KOPT-K1 (cell line): ENCODE data around the gene COL6A2.
"Not testable (repeated sequence)": the region's sequence is repeated elsewhere in the genome, so short reads cannot be mapped to it uniquely, and the experiment has no call there.

Source experiments
- H3K27ac ChIP-seq: fragments of 200-600 bp; sonication (generic); 2 replicates; pipeline ENCODE4 v1.5.1; 2016; ENCODE audit warnings: antibody characterized with exemption, mild to moderate bottlenecking, low read depth, low read length; ENCODE audit not compliant: poor library complexity, severe bottlenecking
- H3K36me3 ChIP-seq: fragments of 200-600 bp; sonication (generic); 2 replicates; pipeline ENCODE4 v1.5.1; 2017; ENCODE audit warnings: antibody characterized with exemption, mild to moderate bottlenecking, low read length, moderate library complexity; ENCODE audit not compliant: insufficient read depth
- H3K9me3 ChIP-seq: fragments of 200-600 bp; sonication (generic); 2 replicates; pipeline ENCODE4 v1.5.1; 2017; ENCODE audit warnings: antibody characterized with exemption, low read length, mild to moderate bottlenecking; ENCODE audit not compliant: insufficient read depth, poor library complexity, severe bottlenecking

COL6A2 gene

DNA sequence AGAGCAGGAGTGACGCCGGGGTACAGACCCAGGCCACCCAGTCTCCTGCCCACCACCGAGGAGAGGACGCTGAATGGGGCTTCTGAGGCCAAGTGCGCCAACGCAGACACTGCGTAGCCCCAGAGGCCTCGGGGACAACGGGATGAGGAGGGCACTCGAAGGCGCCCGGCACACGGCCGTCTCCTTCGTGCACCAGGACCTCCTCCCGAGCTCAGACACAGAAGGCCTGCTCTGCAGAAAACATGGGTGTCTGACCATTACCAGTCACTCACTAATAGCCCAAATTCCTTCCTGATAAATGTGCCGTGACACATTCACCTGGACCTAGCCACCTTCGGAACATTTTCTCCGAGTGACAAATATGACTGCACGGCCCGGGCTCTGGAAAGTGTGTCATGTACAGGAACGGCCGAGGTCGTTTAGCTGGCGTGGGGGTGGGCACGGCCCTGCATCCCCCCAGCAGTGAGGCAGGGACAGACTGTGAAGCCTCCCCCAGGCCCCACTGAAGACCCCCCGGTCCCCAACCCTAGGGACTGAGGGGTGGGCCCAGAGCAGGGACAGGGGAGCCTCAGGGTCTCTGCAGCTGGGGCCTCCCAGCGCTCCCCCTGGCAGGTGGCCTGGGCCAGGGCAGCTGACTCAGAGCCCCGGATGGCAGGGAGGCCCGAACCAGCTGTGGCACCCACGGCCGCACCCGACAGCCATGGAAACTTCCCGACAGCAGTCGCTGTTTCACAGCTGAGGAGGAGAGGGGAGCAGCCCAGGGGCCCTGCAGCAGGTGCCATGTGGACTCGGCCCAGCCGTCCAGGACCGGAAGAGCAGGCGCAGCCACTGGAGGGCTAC is 16.7 kb upstream of the COL6A2 start:
- Histone ChIP-seq H3K9me3 (peaks cover 5% of the 10 kb centered on the region), H3K27ac (no peak overlapping the region)

GRCh38 chr21:46081862-46082712 is 15.8 kb upstream of the COL6A2 start:
- peaks cover 5% of the 10 kb centered on the region for H3K9me3 ChIP-seq
- no peaks in the 10 kb centered on the region for H3K36me3 ChIP-seq
- H3K27ac ChIP-seq = no peak overlapping the region

More for the DNA sequence above, 16.7 kb upstream of the COL6A2 start:
- H3K36me3 ChIP-seq = no peaks in the 10 kb centered on the region

DNA sequence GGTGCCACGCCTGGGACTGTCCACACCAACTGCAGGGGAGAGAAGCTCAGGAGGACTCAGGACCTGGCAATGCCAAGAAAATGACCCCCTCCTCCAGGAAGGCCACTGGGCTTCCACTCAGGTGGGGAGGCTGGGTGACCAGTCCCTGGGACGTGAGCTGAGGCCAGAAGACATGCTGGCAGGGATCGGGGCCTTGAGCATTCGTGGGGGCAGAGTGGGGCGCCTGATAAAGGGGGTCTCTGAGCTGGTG is 15.3 kb upstream of the COL6A2 start:
- Histone ChIP-seq H3K36me3 (no peaks in the 10 kb centered on the region), H3K27ac (no peak overlapping the region), H3K9me3 (peaks cover 6% of the 10 kb centered on the region)

DNA sequence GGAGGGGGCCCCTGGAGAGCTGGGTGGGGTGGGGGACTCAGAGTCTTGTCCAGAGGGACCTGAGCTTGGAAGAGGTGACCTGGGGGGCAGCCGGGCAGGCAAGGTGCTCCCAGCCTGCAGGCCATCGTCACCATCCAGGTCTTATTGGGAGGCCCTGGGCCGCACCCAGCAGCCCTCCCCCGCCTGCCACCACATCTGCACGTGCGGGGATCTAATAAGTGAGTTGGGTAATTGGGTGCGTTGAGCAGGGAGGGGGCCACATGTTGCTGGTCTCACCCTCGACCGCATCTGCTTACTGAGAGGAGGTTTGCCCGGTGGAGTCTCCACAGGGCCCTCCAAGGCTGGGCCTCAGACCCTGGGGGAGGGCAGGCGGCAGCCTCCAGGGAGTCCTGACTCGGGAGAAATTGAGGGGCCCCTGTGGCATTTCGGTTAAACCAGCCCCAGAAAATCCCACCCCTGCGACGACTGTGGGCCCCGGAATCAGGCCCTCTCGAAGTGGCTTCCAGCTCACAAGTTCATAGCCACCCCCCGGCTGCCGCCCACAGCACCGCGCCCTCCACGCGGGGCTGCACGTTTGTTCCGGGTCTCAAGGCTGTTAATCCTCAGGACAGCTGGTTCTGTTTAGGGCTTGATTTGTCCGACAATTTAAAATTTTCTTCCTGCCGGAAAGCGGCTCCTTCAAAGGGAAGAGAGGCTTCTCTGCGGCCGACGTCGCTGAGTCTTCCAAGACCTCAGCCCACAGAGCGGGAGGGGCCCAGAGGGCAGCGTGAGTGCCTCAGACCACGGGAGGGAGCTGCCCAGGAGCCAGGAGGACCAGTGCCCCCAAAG is 14.7 kb upstream of the COL6A2 start:
- H3K9me3 ChIP-seq = peaks cover 11% of the 10 kb centered on the region
- no peaks in the 10 kb centered on the region for H3K36me3 ChIP-seq

DNA sequence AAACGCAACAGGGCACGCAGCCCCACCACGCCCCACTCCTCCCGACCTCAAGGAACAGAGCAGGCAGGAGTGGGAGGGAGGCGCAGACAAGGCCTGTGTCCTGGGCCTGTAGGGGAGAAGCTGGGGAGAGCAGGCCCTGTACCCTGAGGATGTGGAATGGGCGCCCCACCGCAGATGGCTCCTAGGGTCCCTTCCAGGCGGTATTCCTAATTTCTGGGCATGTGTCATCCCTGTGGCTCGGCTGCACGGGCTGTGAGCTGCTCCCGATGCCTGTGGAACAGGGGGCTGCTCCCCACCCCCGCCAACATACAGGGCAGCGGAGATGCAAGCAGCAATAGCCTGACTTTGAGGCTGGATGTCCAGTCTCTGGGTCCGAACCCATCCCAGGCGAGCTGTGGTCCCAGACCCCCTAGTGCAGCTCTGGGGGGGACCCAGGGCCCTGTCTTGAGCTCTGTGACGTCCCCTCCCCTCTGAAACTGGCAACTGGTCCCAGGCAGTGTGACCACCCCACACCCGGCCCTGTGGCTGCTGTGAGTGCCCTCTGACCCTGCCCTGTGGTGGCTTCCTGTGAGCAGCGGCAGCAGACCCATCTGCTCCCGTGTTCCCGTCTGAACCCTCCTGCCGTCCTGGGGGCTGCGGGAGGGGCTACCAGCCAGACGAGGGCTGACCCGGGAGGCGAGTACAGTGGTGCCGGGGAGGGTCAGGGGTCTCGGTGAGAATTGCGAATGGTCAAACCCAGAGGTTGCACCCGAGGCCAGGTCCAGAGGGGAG is 13.9 kb upstream of the COL6A2 start:
- H3K36me3 ChIP-seq = no peaks in the 10 kb centered on the region
- peaks cover 13% of the 10 kb centered on the region for H3K9me3 ChIP-seq
- H3K27ac ChIP-seq = no peak overlapping the region

More for the DNA sequence above, 14.7 kb upstream of the COL6A2 start:
- H3K27ac ChIP-seq = no peak overlapping the region

GRCh38 chr21:46084709-46085108 is 13.2 kb upstream of the COL6A2 start:
- H3K9me3 ChIP-seq = peaks cover 14% of the 10 kb centered on the region
- H3K27ac ChIP-seq = no peak overlapping the region
- H3K36me3 ChIP-seq = no peaks in the 10 kb centered on the region

DNA sequence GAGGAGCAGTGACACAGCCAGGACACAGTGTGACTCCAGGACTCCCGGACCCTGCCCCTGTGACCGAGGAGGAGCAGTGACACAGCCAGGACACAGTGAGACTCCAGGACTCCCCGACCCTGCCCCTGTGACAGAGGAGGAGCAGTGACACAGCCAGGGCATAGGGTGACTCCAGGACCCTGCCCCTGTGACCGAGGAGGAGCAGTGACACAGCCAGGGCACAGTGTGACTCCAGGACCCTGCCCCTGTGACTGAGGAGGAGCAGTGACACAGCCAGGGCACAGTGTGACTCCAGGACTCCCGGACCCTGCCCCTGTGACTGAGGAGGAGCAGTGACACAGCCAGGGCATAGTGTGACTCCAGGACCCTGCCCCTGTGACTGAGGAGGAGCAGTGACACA is 12.7 kb upstream of the COL6A2 start:
- not testable (repeated sequence) for H3K36me3 ChIP-seq, H3K27ac ChIP-seq
- H3K9me3 ChIP-seq = peaks cover 19% of the 10 kb centered on the region

- Histone ChIP-seq H3K9me3 (peaks cover 24% of the 10 kb centered on the region), H3K36me3 (no peaks in the 10 kb centered on the region), H3K27ac (no peak overlapping the region)
These were observed 10.3 kb upstream of the COL6A2 start for GRCh38 chr21:46087641-46088040.

DNA sequence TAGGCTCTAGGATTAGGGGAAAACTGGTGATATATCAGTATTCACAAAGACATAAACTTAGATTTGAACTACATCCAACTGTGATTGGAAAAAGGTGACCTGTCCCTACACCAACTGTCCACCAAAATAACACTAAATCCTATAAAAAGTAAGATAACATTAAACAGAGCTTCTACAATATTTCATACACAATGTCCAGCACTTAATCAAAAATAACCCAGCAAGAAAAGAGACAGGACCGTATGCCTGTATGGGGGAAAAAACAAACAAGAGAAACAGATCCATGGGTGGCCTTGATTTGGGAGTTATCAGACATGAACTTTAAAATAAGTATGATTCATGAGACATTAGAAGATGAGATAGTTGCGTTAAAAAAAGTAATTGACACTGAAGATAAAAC is 9.7 kb upstream of the COL6A2 start:
- H3K36me3 ChIP-seq = no peaks in the 10 kb centered on the region
- H3K27ac ChIP-seq = no peak overlapping the region
- peaks cover 24% of the 10 kb centered on the region for H3K9me3 ChIP-seq

GRCh38 chr21:46089285-46089684 is 8.6 kb upstream of the COL6A2 start:
- no peaks in the 10 kb centered on the region for H3K36me3 ChIP-seq
- peaks cover 24% of the 10 kb centered on the region for H3K9me3 ChIP-seq
- no peak overlapping the region for H3K27ac ChIP-seq

DNA sequence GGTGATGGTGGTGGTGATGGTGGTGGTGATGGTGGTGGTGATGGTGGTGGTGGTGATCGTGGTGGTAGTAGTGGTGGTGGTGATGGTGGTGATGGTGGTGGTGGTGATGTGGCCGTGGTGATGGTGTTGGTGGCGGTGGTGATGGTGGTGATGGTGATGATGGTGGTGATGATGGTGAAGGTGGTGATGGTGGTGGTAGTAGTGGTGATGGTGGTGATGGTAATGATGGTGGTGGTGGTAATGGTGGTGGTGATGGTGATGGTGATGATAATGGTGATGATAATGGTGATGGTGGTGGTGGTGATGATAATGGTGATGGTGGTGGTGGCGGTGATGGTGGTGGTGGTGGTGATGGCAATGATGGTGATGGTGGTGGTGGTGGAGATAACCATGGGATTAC is 6.8 kb upstream of the COL6A2 start:
- no peak overlapping the region for H3K27ac ChIP-seq
- no peaks in the 10 kb centered on the region for H3K36me3 ChIP-seq
- H3K9me3 ChIP-seq = peaks cover 19% of the 10 kb centered on the region

GRCh38 chr21:46091631-46092025 is 6.3 kb upstream of the COL6A2 start:
- Histone ChIP-seq H3K36me3 (no peaks in the 10 kb centered on the region), H3K9me3 (peaks cover 19% of the 10 kb centered on the region), H3K27ac (no peak overlapping the region)

DNA sequence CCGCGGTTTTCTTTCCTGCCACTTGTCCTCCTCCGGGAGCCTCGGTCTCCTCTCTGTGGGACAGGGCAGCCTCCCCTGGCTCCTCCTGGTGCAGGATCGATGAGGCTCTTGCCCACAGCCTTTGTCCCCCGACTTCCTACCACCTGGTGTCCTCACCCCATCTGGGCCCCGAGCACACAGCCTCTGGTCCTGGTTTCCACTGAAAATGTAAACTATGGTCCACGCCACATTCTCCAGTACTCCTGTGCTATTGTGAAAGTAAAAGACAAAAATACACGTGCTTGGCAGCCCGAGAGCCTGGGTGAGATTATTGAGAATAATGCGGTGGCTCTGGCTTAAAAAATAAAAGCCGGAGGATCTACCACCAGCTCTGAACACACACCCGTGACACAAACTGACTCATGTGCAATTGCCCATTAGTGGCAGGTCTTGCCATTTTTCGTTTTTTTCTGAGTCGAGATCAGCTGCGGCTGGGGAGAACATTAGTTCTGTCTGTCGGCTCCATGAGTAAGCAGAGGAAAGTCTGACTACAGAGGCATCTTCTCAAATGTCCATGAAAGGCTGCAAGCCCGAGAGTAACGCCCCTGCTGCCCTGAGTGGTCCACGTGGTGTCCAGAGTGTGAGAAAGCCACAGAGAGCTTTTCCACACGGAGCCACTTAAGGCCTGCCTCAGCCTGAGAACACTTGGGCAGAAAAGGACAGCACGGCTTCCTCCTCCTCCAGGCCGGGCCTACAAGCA is 5.7 kb upstream of the COL6A2 start:
- Histone ChIP-seq H3K27ac (no peak overlapping the region), H3K36me3 (no peaks in the 10 kb centered on the region), H3K9me3 (peaks cover 19% of the 10 kb centered on the region)
